D721Med (cell line): ENCODE results near the gene TYMS.
A peak's percentile ranks its signal among the peaks of the same experiment; 100 is the strongest.

Source experiments
- DNase-seq: peaks from one replicate; pipeline ENCODE4 v3.0.0; 2011; ENCODE audit warnings: low spot score; ENCODE audit not compliant: insufficient read length
- FAIRE-seq: peaks from 2 replicates; lab custom pipeline; 2011; peaks lifted over from hg19 to GRCh38; lab: Jason Lieb, UNC
- TF ChIP-seq, protein P1 (sequence below): IDR thresholded peaks from 2 replicates; pipeline ENCODE4 v1.5.1; 2012; ENCODE audit warnings: mild to moderate bottlenecking, control low read depth; ENCODE audit not compliant: insufficient read depth; ENCODE audit errors: missing control alignments

The TYMS gene

DNA sequence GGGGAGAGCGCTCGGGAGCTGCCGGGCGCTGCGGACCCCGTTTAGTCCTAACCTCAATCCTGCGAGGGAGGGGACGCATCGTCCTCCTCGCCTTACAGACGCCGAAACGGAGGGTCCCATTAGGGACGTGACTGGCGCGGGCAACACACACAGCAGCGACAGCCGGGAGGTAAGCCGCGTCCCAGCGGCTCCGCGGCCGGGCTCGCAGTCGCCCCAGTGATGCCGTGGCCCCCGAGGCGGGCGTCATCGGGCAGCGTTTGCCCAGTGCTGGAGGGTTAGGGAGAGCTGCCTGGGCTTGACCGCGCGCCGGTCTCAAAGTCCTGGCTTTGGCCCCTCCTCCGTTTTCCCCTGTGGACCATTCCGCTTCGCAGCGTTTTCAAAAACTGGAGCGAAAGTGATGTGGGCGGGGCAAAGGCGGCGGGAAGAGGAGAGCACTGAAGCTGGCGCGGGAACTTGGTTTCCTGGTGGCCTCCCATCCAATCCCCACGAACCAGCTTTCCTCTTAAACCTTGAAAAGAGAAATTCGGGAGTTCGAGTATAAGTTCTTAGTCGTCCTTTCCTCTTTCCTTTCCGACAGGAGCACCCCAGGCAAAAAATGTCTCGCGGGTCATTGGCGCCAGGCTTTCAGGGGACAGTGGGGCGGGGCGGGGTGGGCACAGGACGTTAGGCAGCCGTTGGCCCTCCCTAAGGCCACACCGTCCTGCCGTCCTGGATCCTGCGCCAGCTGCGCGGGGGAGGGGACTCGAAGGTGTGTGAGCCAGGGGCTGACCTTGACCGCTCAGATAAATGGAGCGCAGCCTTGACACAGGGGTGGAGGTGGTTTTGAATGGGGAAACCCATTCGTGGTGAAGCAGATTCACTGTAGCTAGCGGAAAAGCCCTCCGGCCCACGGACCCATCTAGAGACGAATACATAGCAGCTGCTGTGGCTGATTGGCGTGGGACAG is 821 bp downstream of the TYMS start:
- TF ChIP-seq, protein P1, sequence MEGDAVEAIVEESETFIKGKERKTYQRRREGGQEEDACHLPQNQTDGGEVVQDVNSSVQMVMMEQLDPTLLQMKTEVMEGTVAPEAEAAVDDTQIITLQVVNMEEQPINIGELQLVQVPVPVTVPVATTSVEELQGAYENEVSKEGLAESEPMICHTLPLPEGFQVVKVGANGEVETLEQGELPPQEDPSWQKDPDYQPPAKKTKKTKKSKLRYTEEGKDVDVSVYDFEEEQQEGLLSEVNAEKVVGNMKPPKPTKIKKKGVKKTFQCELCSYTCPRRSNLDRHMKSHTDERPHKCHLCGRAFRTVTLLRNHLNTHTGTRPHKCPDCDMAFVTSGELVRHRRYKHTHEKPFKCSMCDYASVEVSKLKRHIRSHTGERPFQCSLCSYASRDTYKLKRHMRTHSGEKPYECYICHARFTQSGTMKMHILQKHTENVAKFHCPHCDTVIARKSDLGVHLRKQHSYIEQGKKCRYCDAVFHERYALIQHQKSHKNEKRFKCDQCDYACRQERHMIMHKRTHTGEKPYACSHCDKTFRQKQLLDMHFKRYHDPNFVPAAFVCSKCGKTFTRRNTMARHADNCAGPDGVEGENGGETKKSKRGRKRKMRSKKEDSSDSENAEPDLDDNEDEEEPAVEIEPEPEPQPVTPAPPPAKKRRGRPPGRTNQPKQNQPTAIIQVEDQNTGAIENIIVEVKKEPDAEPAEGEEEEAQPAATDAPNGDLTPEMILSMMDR = no peak
- DNase-seq = peak; percentile 90
- FAIRE-seq = no peak

DNA sequence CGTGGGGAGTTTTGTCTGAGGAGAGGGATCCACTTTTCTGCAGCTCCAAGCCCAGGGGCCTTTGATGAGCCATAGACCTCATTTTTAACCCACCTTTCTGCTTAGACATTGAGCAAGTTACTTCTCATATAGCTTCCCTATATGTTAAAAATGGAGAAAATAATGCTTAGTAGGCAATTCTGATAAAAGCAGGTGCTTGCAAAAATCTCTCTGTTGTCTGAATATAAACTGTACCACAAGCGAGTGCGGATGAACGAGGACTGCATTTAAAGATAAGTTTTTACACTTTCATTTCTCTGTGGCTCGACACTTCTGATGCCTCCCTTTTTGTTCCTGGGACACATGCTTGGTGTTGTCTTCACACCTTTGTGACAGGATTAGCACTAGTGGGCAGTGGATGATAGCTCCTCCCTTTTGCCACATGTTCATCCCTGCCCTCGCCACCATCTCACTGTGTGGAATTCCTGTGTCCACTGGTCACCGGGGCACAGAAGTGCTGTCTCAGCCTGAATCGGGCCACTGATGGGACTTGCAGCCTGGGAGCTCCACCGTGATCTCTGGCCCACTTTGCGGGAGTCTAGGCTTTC is 1.6 kb downstream of the TYMS start:
- DNase-seq (no peak), FAIRE-seq (no peak)
- TF ChIP-seq, protein P1 = no peak

DNA sequence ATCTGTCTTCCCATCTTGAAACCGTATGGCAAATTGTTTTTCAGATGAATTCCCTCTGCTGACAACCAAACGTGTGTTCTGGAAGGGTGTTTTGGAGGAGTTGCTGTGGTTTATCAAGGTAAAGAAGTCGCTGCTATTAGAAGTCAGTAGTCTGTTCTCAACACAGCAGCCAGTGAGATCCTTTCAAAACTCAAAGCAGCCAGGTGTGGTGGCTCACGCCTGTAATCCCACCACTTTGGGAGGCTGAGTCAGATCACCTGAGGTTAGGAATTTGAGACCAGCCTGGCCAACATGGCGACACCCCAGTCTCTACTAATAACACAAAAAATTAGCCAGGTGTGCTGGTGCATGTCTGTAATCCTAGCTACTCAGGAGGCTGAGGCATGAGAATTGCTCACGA is 2.1 kb downstream of the TYMS start:
- FAIRE-seq (no peak), DNase-seq (no peak)
- TF ChIP-seq, protein P1 = no peak

DNA sequence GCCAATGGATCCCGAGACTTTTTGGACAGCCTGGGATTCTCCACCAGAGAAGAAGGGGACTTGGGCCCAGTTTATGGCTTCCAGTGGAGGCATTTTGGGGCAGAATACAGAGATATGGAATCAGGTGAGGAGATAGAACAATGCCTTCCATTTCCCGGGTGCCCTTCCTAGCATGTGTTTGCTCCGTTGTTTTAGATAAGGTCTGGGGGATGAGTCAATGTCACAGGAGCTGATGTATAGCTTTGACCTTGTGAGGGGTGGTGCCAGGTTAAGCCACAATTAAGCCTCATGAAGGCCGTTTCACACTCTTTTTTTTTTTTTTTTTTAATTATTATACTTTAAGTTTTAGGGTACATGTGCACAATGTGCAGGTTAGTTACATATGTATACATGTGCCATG is 4.7 kb downstream of the TYMS start:
- TF ChIP-seq, protein P1 = no peak
- FAIRE-seq (no peak), DNase-seq (no peak)

DNA sequence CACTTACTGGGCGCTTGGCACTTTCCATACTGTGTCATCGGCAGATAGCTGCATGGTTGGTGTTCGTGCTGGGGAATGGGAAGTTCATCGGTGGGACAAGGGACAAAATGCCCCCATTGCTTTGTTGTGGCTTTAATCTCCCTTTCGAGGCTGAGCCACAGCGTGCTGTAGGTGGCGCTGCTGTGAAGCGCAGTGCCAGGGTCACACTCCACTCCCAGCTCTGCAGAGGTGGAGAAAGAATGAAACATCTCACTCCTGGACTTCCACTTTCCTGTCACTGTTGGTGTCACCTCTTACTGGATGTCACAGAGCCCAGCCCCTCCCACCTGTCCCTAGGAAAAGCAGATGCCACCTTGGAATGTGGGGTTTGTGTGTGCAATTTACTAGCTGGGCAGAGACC is 8.7 kb downstream of the TYMS start:
- TF ChIP-seq, protein P1 = no peak
- DNase-seq = no peak
- FAIRE-seq = no peak

DNA sequence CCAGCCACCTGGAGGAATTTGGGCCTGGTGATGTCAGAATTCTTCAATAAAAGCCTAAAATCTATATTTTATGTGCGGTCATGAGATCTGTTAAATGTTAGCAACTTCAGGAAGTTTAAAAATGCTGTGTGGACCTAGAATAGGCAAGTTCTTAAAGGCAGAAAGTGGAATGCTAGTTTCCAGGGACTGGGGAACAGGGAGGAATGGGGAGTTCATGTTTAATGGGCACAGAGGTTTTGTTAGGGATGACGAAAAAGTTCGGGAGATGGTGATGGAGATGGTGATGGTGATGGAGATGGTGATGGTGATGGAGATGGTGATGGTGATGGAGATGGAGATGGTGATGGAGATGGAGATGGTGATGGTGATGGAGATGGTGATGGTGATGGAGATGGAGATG is 9.2 kb downstream of the TYMS start:
- TF ChIP-seq, protein P1 = no peak
- DNase-seq (no peak), FAIRE-seq (no peak)

DNA sequence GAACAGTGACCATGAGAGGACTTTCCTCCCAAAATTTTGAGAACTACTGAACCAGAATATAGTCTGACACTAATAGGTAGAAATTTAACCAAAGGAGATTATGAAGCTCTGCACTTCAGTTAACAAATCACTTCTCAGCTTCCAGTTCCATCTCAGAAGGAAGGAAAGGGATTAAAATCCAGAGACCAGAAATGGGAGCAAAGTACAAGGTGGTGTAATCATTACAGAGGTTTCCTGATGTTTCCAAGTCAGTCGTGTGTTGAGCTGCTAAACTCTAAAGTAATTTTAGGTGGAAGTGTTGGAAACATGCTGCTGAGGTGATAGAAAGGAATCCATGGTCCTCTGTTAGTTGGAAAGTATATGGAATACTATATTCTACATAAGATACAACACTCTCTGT is 10.8 kb downstream of the TYMS start:
- TF ChIP-seq, protein P1 = no peak
- DNase-seq = no peak
- FAIRE-seq = peak; percentile 32
